Measurements from ENCODE around the gene NABP1.

GRCh38 chr2:191659198-191659597 lies 18.7 kb upstream of the NABP1 start:
- TF ChIP-seq CTCF (IDR thresholded peaks at IDR 0.05) (no peak), POLR2A (IDR thresholded peaks at IDR 0.05) (no peak), POLR2AphosphoS5 (IDR thresholded peaks at IDR 0.05) (no peak), EP300 (IDR thresholded peaks at IDR 0.05) (no peak)
